BLaER1 (cell line): ENCODE data around the gene CLDN7.
A peak's percentile ranks its signal among the peaks of the same experiment; 100 is the strongest.

ENCODE experiments used
- H3K27ac ChIP-seq: shearing (Covaris generic); formaldehyde crosslinking; 2 replicates; pipeline ENCODE4 v1.8.1; 2022
- H3K27me3 ChIP-seq: shearing (Covaris generic); formaldehyde crosslinking; 2 replicates; pipeline ENCODE4 v1.8.1; 2022
- H3K36me3 ChIP-seq: shearing (Covaris generic); formaldehyde crosslinking; 2 replicates; pipeline ENCODE4 v1.8.1; 2022
- H3K4me1 ChIP-seq: shearing (Covaris generic); formaldehyde crosslinking; 2 replicates; pipeline ENCODE4 v1.8.1; 2022
- H3K4me2 ChIP-seq: shearing (Covaris generic); formaldehyde crosslinking; 2 replicates; pipeline ENCODE4 v1.8.1; 2022
- H3K4me3 ChIP-seq: shearing (Covaris generic); formaldehyde crosslinking; 2 replicates; pipeline ENCODE4 v1.8.1; 2022
- H3K9ac ChIP-seq: shearing (Covaris generic); formaldehyde crosslinking; 2 replicates; pipeline ENCODE4 v1.8.1; 2022
- H3K9me3 ChIP-seq: shearing (Covaris generic); formaldehyde crosslinking; 2 replicates; pipeline ENCODE4 v1.8.1; 2022
- H4K20me1 ChIP-seq: shearing (Covaris generic); formaldehyde crosslinking; 2 replicates; pipeline ENCODE4 v1.8.1; 2022
- Cebpa-rat ChIP-seq: shearing (Covaris generic); IDR thresholded peaks from 2 replicates; pipeline ENCODE4 v1.8.1; 2022

CLDN7 gene

GRCh38 chr17:7238420-7239090 lies 23.7 kb downstream of the CLDN7 start:
- peak overlapping the region; percentile 95 for H3K27ac ChIP-seq
- H3K27me3 ChIP-seq: no peaks in the 10 kb centered on the region
- peak overlapping the region; percentile 97 for H3K9ac ChIP-seq
- peaks cover 35% of the 10 kb centered on the region for H4K20me1 ChIP-seq
- peak overlapping the region; percentile 92 for H3K4me3 ChIP-seq
- H3K4me1 ChIP-seq: peaks cover 56% of the 10 kb centered on the region
- H3K4me2 ChIP-seq: peak overlapping the region; percentile 56
- peaks cover 40% of the 10 kb centered on the region for H3K36me3 ChIP-seq
- TF ChIP-seq Cebpa-rat: no peak
- no peaks in the 10 kb centered on the region for H3K9me3 ChIP-seq

- Histone ChIP-seq H4K20me1 (peaks cover 42% of the 10 kb centered on the region), H3K9me3 (no peaks in the 10 kb centered on the region), H3K27me3 (no peaks in the 10 kb centered on the region), H3K4me3 (peak overlapping the region; percentile 92), H3K27ac (peak overlapping the region; percentile 95), H3K9ac (peak overlapping the region; percentile 94), H3K36me3 (peaks cover 40% of the 10 kb centered on the region), H3K4me2 (peak overlapping the region; percentile 88), H3K4me1 (peaks cover 57% of the 10 kb centered on the region)
- no peak for TF ChIP-seq Cebpa-rat
Measured at GRCh38 chr17:7237761-7238419, 24.4 kb downstream of the CLDN7 start.

- Histone ChIP-seq H3K36me3 (peaks cover 40% of the 10 kb centered on the region), H3K27ac (peak overlapping the region; percentile 95), H3K27me3 (no peaks in the 10 kb centered on the region), H4K20me1 (peaks cover 48% of the 10 kb centered on the region), H3K9ac (peak overlapping the region; percentile 94), H3K4me3 (peak overlapping the region; percentile 92), H3K4me1 (peaks cover 63% of the 10 kb centered on the region), H3K9me3 (no peaks in the 10 kb centered on the region), H3K4me2 (peak overlapping the region; percentile 88)
- TF ChIP-seq Cebpa-rat: no peak
Measured at GRCh38 chr17:7237266-7237760, 25.0 kb downstream of the CLDN7 start.

GRCh38 chr17:7236808-7237207 lies 25.5 kb downstream of the CLDN7 start:
- Histone ChIP-seq H3K4me3 (peak overlapping the region; percentile 92), H3K9me3 (no peaks in the 10 kb centered on the region), H3K27ac (no peak overlapping the region), H3K4me1 (peaks cover 68% of the 10 kb centered on the region), H3K36me3 (peaks cover 40% of the 10 kb centered on the region), H4K20me1 (peaks cover 53% of the 10 kb centered on the region), H3K9ac (peak overlapping the region; percentile 94), H3K27me3 (no peaks in the 10 kb centered on the region), H3K4me2 (peak overlapping the region; percentile 88)
- no peak for TF ChIP-seq Cebpa-rat

GRCh38 chr17:7235693-7236665 lies 26.3 kb downstream of the CLDN7 start:
- Histone ChIP-seq H3K27ac (no peak overlapping the region), H3K36me3 (peaks cover 38% of the 10 kb centered on the region), H3K4me3 (no peak overlapping the region), H4K20me1 (peaks cover 57% of the 10 kb centered on the region), H3K9me3 (no peaks in the 10 kb centered on the region), H3K4me1 (peaks cover 64% of the 10 kb centered on the region), H3K27me3 (no peaks in the 10 kb centered on the region), H3K9ac (no peak overlapping the region), H3K4me2 (peak overlapping the region; percentile 97)
- no peak for TF ChIP-seq Cebpa-rat

GRCh38 chr17:7234083-7234951 lies 28.0 kb downstream of the CLDN7 start, which contains the start of gene DVL2:
Gene DVL2 (minus strand): TSS chr17:7234517. CDS start chr17:7234262, 255 bp downstream.
- peak within 1 kb of the TSS; percentile 92 for H3K9ac ChIP-seq
- H3K9me3 ChIP-seq: no peaks in the 10 kb centered on the region
- H3K36me3 ChIP-seq: peaks cover 45% of the 10 kb centered on the region
- H3K4me2 ChIP-seq: peak within 1 kb of the TSS; percentile 97
- peak within 1 kb of the TSS; percentile 81 for H3K27ac ChIP-seq
- no peak for TF ChIP-seq Cebpa-rat
- peak within 1 kb of the TSS; percentile 85 for H3K4me3 ChIP-seq
- H3K4me1 ChIP-seq: peaks cover 52% of the 10 kb centered on the region
- no peaks in the 10 kb centered on the region for H3K27me3 ChIP-seq
- peaks cover 73% of the 10 kb centered on the region for H4K20me1 ChIP-seq

GRCh38 chr17:7233701-7234082 lies 28.6 kb downstream of the CLDN7 start:
- Histone ChIP-seq H3K27me3 (no peaks in the 10 kb centered on the region), H3K9me3 (no peaks in the 10 kb centered on the region), H4K20me1 (peaks cover 73% of the 10 kb centered on the region), H3K4me2 (peak overlapping the region; percentile 97), H3K9ac (peak overlapping the region; percentile 92), H3K4me3 (peak overlapping the region; percentile 85), H3K4me1 (peaks cover 52% of the 10 kb centered on the region), H3K27ac (peak overlapping the region; percentile 81), H3K36me3 (peaks cover 51% of the 10 kb centered on the region)
- TF ChIP-seq Cebpa-rat: no peak

GRCh38 chr17:7232114-7232513 lies 30.2 kb downstream of the CLDN7 start:
- H3K4me1 ChIP-seq: peaks cover 47% of the 10 kb centered on the region
- no peaks in the 10 kb centered on the region for H3K9me3 ChIP-seq
- peaks cover 64% of the 10 kb centered on the region for H3K36me3 ChIP-seq
- peak overlapping the region; percentile 92; the same call in 1 of the 2 replicates for H3K9ac ChIP-seq
- H4K20me1 ChIP-seq: peaks cover 72% of the 10 kb centered on the region
- no peak overlapping the region; the same call in 1 of the 2 replicates for H3K4me3 ChIP-seq
- no peak overlapping the region for H3K27ac ChIP-seq
- no peak for TF ChIP-seq Cebpa-rat
- H3K27me3 ChIP-seq: no peaks in the 10 kb centered on the region
- H3K4me2 ChIP-seq: peak overlapping the region; percentile 97
